PC-9 (cell line): ENCODE results near the gene LAMB4. TPM values are rescaled to one million over a fixed set of nuclear protein-coding genes. Genes with fewer than 3 reads are reported as not detected.

Experiments used
- BruUV-seq: library from RNA; stranded (reverse); fragments of 400-500 nt; replicated peaks from 2 replicates; lab custom pipeline; 2021; lab: Mats Ljungman, UMichigan
- CTCF ChIA-PET: fragments of 300-600 bp; sonication (Branson Sonifier 250); formaldehyde crosslinking; loops from one replicate; lab custom pipeline; 2022; ENCODE audit warnings: antibody characterized with exemption; lab: Charles Lee
- POLR2A ChIA-PET: fragments of 300-600 bp; sonication (Branson Sonifier 250); formaldehyde crosslinking; loops from one replicate; lab custom pipeline; 2022; ENCODE audit warnings: antibody characterized with exemption; ENCODE audit not compliant: unreplicated experiment; lab: Charles Lee
- DNase-seq, 2 experiments: peaks; one replicate each; pipeline versions ENCODE4 v3.0.0 to v3.0.0-alpha.2; 2015 to 2022; ENCODE audit warnings: mixed read lengths in 1 of 2
- H2AFZ ChIP-seq: fragments of 200-600 bp; sonication (generic); 2 replicates; pipeline ENCODE4 v1.8.1; 2017; ENCODE audit warnings: antibody characterized with exemption
- H3F3A ChIP-seq: fragments of 200-600 bp; sonication (generic); 2 replicates; pipeline ENCODE4 v1.8.1; 2017; ENCODE audit warnings: antibody characterized with exemption, mild to moderate bottlenecking, low read depth; ENCODE audit not compliant: insufficient read depth
- H3K27ac ChIP-seq: fragments of 200-600 bp; sonication (generic); 2 replicates; pipeline ENCODE4 v1.6.1; 2016; ENCODE audit warnings: mixed run types
- H3K27me3 ChIP-seq: fragments of 200-600 bp; sonication (generic); 2 replicates; pipeline ENCODE4 v1.6.1; 2016; ENCODE audit warnings: low read depth, mixed run types; ENCODE audit not compliant: insufficient read depth
- H3K36me3 ChIP-seq: fragments of 200-600 bp; sonication (generic); 2 replicates; pipeline ENCODE4 v1.6.1; 2016; ENCODE audit warnings: low read depth, mixed run types
- H3K4me1 ChIP-seq: fragments of 200-600 bp; sonication (generic); replicated peaks from 2 replicates; pipeline ENCODE4 v1.6.1; 2016; ENCODE audit warnings: mixed run types; ENCODE audit not compliant: insufficient read depth
- H3K4me2 ChIP-seq: fragments of 200-600 bp; sonication (generic); 2 replicates; pipeline ENCODE4 v1.6.1; 2017; ENCODE audit warnings: mixed run types
- H3K4me3 ChIP-seq: fragments of 200-600 bp; sonication (generic); 2 replicates; pipeline ENCODE4 v1.6.1; 2016; ENCODE audit warnings: mixed run types
- H3K79me2 ChIP-seq: fragments of 200-600 bp; sonication (generic); 2 replicates; pipeline ENCODE4 v1.6.1; 2017; ENCODE audit warnings: low read depth, mixed run types
- H3K9me2 ChIP-seq: fragments of 200-600 bp; sonication (generic); 2 replicates; pipeline ENCODE4 v1.8.1; 2017; ENCODE audit warnings: mild to moderate bottlenecking; ENCODE audit not compliant: insufficient read depth
- H3K9me3 ChIP-seq: fragments of 200-600 bp; sonication (generic); 2 replicates; pipeline ENCODE4 v1.8.1; 2016; ENCODE audit warnings: low read depth; ENCODE audit not compliant: insufficient read depth
- H4K20me1 ChIP-seq: fragments of 200-600 bp; sonication (generic); 2 replicates; pipeline ENCODE4 v1.8.1; 2017; ENCODE audit not compliant: insufficient read depth
- CTCF ChIP-seq: fragments of 200-600 bp; sonication (generic); conservative IDR thresholded peaks from 2 replicates; pipeline ENCODE4 v1.6.1; 2017; ENCODE audit warnings: mixed run types, antibody characterized with exemption, mild to moderate bottlenecking, moderate library complexity
- EZH2 ChIP-seq: fragments of 200-600 bp; sonication (generic); IDR thresholded peaks from 2 replicates; pipeline ENCODE4 v1.8.0; 2017; ENCODE audit warnings: antibody characterized with exemption, low read depth
- intact Hi-C: fragments of 100-400 bp; cut with micrococcal nuclease; formaldehyde crosslinking; loops from one replicate; pipeline ENCODE4 v1.10.0; 2022; ENCODE audit not compliant: unreplicated experiment
- total RNA-seq: library from RNA; stranded (reverse); gene quantifications from 2 replicates; pipeline ENCODE4 v1.2.3, GENCODE V29; 2021

The LAMB4 gene
- total RNA-seq, 1 experiment from 2014 or later = 0.83 TPM

- ChIA-PET POLR2A (no interaction called here), CTCF (interaction anchor here (0.6 kb wide), 1 partner anchor 340 kb away, joined by 4 read pairs; no protein-coding TSS in a partner anchor)
Observed at GRCh38 chr7:108120196-108120595, 10.0 kb downstream of the LAMB4 start.

GRCh38 chr7:108118959-108119358 lies 11.2 kb downstream of the LAMB4 start:
- H3K4me1 ChIP-seq = no peaks in the 10 kb centered on the region
- no peak overlapping the region for H2AFZ ChIP-seq
- no peaks in the 10 kb centered on the region for H3K9me3 ChIP-seq
- ChIA-PET CTCF (no interaction called here), POLR2A (no interaction called here)
- no peak overlapping the region for H3K4me3 ChIP-seq
- no peak for DNase-seq
- TF ChIP-seq EZH2 = no peak
- no peak overlapping the region for H3K27ac ChIP-seq
- H3F3A ChIP-seq = no peaks in the 10 kb centered on the region
- H4K20me1 ChIP-seq = no peaks in the 10 kb centered on the region
- intact Hi-C loops = no loop called here
- no TSS peak for BruUV-seq
- H3K36me3 ChIP-seq = no peaks in the 10 kb centered on the region
- H3K4me2 ChIP-seq = no peak overlapping the region
- no peaks in the 10 kb centered on the region for H3K9me2 ChIP-seq
- H3K79me2 ChIP-seq = no peaks in the 10 kb centered on the region
- H3K27me3 ChIP-seq = no peaks in the 10 kb centered on the region

More at GRCh38 chr7:108120196-108120595, 10.0 kb downstream of the LAMB4 start:
- Histone ChIP-seq H3K9me3 (no peaks in the 10 kb centered on the region), H3K36me3 (no peaks in the 10 kb centered on the region), H3K27me3 (no peaks in the 10 kb centered on the region), H3F3A (no peaks in the 10 kb centered on the region), H4K20me1 (no peaks in the 10 kb centered on the region), H2AFZ (no peak overlapping the region), H3K9me2 (no peaks in the 10 kb centered on the region), H3K4me1 (no peaks in the 10 kb centered on the region), H3K4me2 (no peak overlapping the region), H3K4me3 (no peak overlapping the region), H3K27ac (no peak overlapping the region), H3K79me2 (no peaks in the 10 kb centered on the region)
- no TSS peak for BruUV-seq
- intact Hi-C loops = no loop called here
- TF ChIP-seq CTCF (no peak), EZH2 (no peak)
- no peak for DNase-seq

GRCh38 chr7:108114117-108114841 lies 15.9 kb downstream of the LAMB4 start:
- Histone ChIP-seq H3K4me2 (no peak overlapping the region), H2AFZ (no peak overlapping the region), H3K36me3 (no peaks in the 10 kb centered on the region), H3K9me3 (no peaks in the 10 kb centered on the region), H3K27me3 (no peaks in the 10 kb centered on the region), H4K20me1 (no peaks in the 10 kb centered on the region), H3K4me1 (no peaks in the 10 kb centered on the region), H3K9me2 (no peaks in the 10 kb centered on the region), H3K27ac (no peak overlapping the region), H3F3A (no peaks in the 10 kb centered on the region), H3K79me2 (no peaks in the 10 kb centered on the region), H3K4me3 (no peak overlapping the region)
- ChIA-PET CTCF (interaction anchor here (0.7 to 0.8 kb wide), 2 partner anchors 32 to 118 kb away, joined by 3 read pairs; no protein-coding TSS in a partner anchor), POLR2A (no interaction called here)
- peak in 1 of 2 experiments; percentile 34 for DNase-seq
- intact Hi-C loops = no loop called here
- TF ChIP-seq CTCF (peak; percentile 70), EZH2 (no peak)
- no TSS peak for BruUV-seq
